ENCODE data around the gene SAP25. TPM values are rescaled to one million over a fixed set of nuclear protein-coding genes. Genes with fewer than 3 reads are reported as not detected.

Gene SAP25
- total RNA-seq = not detected in 2 replicates

GRCh38 chr7:100573691-100574361 lies at the start of gene SAP25:
TSS of gene SAP25 (minus strand) at chr7:100573900. CDS start at chr7:100573742, 158 bp downstream.

DNA sequence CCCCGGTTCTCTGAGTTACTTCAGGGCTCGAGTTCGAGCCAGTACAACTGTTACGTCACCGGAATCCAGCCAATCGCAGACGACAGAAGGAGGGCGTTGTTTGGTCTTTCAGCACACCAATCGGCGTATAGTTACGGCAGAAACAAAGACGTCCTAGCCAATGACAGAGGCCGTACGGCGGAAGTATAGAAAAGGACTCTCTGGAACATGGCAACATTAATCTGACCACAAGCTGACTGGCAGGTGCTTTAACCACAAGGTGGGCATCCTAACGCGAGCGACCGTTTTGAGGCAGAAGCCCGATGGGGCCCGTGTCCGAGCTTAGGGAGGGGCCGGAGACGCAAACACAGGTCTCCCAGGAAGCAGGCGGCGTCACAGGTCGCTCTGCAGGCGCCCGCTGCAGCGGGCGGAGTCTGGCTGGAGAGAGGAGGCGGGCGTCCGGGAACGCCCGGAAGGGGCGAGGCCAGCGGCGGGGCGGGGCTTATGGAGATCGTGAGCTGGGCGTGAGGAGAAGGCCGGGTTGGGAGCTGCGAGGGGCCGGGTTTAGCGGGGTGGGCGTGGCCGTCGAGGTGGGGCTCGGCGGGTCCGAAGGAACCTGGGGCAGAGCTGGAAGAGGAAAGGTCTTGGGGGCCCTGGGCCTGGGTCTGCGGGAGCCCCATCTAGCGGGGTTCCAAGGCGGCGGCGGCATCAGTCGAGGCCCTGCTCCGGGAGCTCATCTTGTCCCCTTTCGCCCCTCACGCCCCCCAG lies 38.5 kb upstream of the SAP25 start, which contains the start of gene MOSPD3:
Gene MOSPD3, plus strand, starts transcription at position 558 of the 747 bp plus-strand sequence. CDS start 252 bp downstream, outside the sequence.

DNA sequence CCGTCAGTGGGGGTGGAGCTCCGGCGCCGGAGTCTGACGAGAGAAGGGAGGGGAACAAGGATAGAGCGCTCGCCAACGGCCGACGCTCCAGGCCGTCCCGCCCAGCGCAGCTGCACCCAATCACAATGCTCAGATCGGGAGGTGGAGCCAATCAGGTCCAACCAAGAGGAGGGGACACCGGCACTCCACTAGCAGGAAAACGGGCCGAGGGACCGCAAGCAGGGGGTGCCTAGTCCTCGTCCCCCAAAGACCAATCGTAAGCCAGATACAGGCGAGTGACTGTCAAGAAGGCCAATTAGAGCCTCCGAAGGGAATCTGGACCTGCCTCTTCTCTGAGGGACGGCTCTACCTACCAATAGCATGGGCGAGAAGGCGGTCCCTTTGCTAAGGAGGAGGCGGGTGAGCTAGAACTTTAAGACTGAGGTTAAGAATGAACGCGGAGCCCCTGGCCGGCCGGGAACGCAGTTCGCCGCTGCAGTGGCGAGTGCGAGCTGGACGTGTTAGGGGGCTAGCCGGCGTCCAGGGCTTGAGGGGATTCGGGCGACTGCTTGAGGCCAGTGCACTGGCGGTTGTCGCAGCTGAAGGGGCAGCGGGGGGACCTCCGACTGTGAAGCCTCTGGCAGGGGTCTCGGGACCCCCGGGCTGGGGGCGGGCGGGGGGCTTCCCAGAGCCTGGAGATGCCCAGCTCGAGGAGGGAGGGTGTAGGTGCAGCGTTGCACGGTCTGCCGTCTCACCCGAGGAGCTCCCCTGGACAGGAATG lies 12.7 kb upstream of the SAP25 start, which contains the start of gene FBXO24:
Gene FBXO24, plus strand, starts transcription at position 63 of the 760 bp plus-strand sequence. Its CDS starts 298 bp downstream, at position 361.

GRCh38 chr7:100585511-100586265 lies 12.0 kb upstream of the SAP25 start, which contains the start of gene LRCH4:
TSS of gene LRCH4 (minus strand) at chr7:100586129. CDS start at chr7:100586100, 29 bp downstream.

DNA sequence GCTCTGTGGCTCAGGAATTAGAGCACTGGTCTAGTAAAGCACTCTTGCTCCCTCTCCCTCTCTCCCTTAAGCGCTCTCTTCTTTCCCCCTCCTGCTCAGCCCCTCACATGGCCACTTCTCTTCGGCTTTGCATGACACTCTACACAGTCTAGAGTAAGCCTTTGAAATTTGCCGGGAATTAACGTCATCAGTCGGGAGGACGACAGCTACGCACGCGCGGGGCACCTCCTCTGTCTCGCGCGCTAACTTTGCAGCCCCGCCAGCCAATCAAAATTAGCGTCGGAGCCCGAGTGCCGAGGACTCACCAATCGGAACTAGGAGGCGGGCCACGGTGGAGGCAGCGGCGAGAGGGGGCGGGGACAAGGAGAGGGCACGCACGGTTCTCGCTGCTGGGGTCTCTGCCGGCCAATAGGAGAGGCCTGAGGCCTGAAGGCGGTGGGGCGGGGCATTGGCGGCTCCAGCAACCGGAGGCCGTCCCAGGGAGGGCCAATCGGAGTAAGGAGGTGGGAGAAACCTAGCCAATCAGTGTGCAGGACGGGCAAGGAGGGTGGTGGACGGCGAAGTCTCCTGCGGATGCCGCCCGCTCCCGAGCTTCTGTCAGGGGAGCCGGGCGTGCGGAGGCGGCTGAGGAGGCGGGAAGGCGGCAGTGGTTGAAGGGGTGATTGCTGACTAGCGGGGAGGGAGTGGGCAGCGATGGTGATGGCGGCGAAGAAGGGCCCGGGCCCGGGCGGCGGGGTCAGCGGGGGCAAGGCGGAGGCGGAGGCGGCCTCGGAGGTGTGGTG lies 34.9 kb downstream of the SAP25 start, which contains the start of gene AGFG2:
Gene AGFG2, plus strand, starts transcription at position 550 of the 782 bp plus-strand sequence. Its CDS starts 144 bp downstream, at position 694.

Other genes starting within 250 kb of the SAP25 start
- gene PILRB, start 215.8 kb downstream of the SAP25 start, total RNA-seq = 3.2 and 6.1 TPM in 2 replicates
- gene PILRA, start 200.4 kb downstream of the SAP25 start, total RNA-seq = 1.2 TPM in 1 of 2 replicates, not detected in the other
- gene ZCWPW1, start 145.2 kb downstream of the SAP25 start, total RNA-seq = 2.1 and 3.2 TPM in 2 replicates
- 28.8 and 29.5 TPM in 2 replicates for gene MEPCE, start 144.1 kb downstream of the SAP25 start, total RNA-seq
- gene PPP1R35, start 137.4 kb downstream of the SAP25 start, total RNA-seq = 7.6 and 8.8 TPM in 2 replicates
- gene SPACDR, start 109.6 kb downstream of the SAP25 start, total RNA-seq = 0.44 and 5.0 TPM in 2 replicates
- 37.2 and 43.4 TPM in 2 replicates for gene TSC22D4, start 94.7 kb downstream of the SAP25 start, total RNA-seq
- 0.59 and 0.94 TPM in 2 replicates for gene NYAP1, start 90.0 kb downstream of the SAP25 start, total RNA-seq
- gene AGFG2, start 34.7 kb downstream of the SAP25 start, total RNA-seq = 17.9 and 35.0 TPM in 2 replicates
- 21.3 and 44.0 TPM in 2 replicates for gene LRCH4, start 12.2 kb upstream of the SAP25 start, total RNA-seq
- gene FBXO24, start 12.4 kb upstream of the SAP25 start, total RNA-seq = not detected in 2 replicates
- 692 and 708 TPM in 2 replicates for gene PCOLCE, start 28.5 kb upstream of the SAP25 start, total RNA-seq
- 17.6 and 21.9 TPM in 2 replicates for gene MOSPD3, start 38.6 kb upstream of the SAP25 start, total RNA-seq
- 1.4 TPM in 1 of 2 replicates, not detected in the other for gene TFR2, start 67.7 kb upstream of the SAP25 start, total RNA-seq
- not detected in 2 replicates for gene ACTL6B, start 82.5 kb upstream of the SAP25 start, total RNA-seq
- gene GNB2, start 99.8 kb upstream of the SAP25 start, total RNA-seq = 134 and 160 TPM in 2 replicates
- 9.1 and 11.0 TPM in 2 replicates for gene GIGYF1, start 120.3 kb upstream of the SAP25 start, total RNA-seq
- gene POP7, start 132.2 kb upstream of the SAP25 start, total RNA-seq = 22.4 and 26.2 TPM in 2 replicates
- not detected in 2 replicates for gene EPO, start 146.6 kb upstream of the SAP25 start, total RNA-seq
- gene ZAN, start 159.7 kb upstream of the SAP25 start, total RNA-seq = not detected in 2 replicates